ENCODE measurements around the gene ASTN2.

The ASTN2 gene

DNA sequence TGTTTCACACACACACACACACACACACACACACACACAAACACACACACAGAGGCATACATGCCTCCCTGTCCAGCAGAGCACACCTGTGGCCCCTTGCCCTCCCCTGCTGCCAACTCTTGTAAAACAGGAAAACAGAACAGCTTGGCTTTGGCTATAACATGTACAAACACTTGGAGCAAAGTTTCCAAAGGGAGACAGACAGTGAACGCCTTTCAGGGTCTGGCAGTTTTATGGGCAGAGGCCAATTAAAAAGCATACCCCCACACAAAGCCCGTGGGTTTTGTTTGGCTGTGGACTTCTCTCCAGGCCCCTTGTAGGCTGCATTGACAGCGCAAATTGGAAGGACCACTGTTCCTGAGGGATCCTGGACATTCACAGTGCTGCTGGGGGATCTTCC is 995.7 kb downstream of the ASTN2 start:
- no peak overlapping the region for H3K4me3 Mint-ChIP-seq
- H3K9me3 Mint-ChIP-seq, result no peaks in the 10 kb centered on the region
- no peak overlapping the region for H3K27ac Mint-ChIP-seq
- peaks cover 11% of the 10 kb centered on the region for H3K36me3 Mint-ChIP-seq
- H3K4me1 Mint-ChIP-seq, result no peaks in the 10 kb centered on the region
- no peaks in the 10 kb centered on the region for H3K27me3 Mint-ChIP-seq

DNA sequence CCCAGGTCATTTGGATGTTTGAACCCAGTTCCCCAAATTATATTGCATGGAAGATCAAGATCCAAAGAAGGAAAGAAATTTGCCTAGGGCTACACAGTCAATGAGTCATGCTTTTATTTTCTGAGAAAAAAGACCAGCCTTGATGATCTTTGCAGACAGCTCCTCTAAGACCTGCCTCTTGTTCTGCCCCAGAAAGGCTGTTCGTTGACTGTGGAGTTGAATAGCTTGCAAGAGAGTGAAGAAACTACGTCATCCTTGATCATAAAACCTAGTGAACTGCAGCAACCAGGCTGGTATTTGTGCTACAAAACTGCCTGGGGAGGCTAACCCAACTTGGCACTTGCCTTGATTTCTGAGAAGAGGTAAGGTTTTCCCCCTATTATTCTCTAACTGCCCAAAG is 997.4 kb downstream of the ASTN2 start:
- no peak overlapping the region for H3K4me3 Mint-ChIP-seq

DNA sequence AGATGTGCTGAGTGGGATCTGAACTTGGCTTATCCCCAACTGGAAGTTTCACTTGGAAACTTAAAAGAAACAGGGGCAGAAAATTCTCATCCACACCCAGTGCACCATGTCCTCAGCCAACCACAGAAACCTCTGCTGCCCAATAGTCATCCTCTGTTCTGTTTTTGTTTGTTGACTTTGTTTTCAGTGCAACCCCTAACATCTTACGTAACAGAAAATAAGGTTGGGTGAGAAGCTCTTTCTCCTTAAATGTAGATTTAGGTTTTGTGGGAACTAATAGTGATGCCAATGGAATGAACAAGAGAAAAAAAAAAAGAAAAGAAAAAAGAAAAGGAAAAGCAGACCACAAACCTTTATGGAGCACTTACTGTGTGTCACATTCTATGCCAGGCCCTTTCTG is 998.4 kb downstream of the ASTN2 start:
- Mint-ChIP-seq H3K4me1 (no peaks in the 10 kb centered on the region), H3K9me3 (no peaks in the 10 kb centered on the region), H3K27me3 (no peaks in the 10 kb centered on the region), H3K4me3 (no peak overlapping the region), H3K36me3 (peaks cover 11% of the 10 kb centered on the region), H3K27ac (no peak overlapping the region)

More for the DNA sequence above, 997.4 kb downstream of the ASTN2 start:
- Mint-ChIP-seq H3K4me1 (no peaks in the 10 kb centered on the region), H3K27ac (no peak overlapping the region), H3K9me3 (no peaks in the 10 kb centered on the region), H3K36me3 (peaks cover 11% of the 10 kb centered on the region), H3K27me3 (no peaks in the 10 kb centered on the region)

DNA sequence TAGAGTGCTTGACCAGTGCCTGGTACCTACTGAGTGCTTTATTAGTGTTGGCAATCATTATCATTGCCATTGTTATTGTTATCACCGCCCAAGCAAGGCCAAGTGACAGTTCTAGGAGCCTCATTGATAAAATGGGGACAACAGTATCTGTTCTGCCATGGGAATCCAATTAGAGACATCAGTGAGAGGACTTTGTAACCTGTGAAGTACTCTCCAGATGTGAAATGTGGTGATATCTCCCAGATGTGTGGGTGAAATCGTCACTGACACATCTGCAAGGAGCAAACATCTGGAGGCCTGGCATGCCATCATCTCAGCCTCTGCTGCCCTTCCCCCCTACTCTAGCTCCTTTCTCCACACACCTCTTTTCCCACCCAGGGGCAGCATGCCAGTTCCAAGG is 1000.5 kb downstream of the ASTN2 start:
- H3K27ac Mint-ChIP-seq, result no peak overlapping the region
- no peaks in the 10 kb centered on the region for H3K4me1 Mint-ChIP-seq
- H3K27me3 Mint-ChIP-seq, result no peaks in the 10 kb centered on the region
- no peak overlapping the region for H3K4me3 Mint-ChIP-seq
- no peaks in the 10 kb centered on the region for H3K9me3 Mint-ChIP-seq
- H3K36me3 Mint-ChIP-seq, result peaks cover 4% of the 10 kb centered on the region

DNA sequence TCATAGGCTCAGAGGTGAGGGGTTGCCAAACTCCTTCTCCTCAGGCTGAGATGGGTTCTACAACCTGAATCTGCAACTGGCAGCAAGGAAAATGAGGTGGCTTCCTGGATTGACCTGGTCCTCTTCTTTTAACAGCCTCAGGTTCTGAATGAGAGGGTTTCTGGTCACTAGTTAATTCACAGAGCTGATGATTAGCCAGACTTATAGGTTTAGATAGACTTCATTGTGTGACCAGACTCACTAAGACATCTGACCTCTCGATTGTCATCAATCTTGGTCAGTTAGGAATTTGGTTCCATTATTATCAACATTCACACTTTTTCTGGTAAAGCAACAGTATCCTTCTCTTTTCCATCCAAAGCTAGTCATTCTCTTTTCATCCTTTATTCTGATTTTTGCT is 1003.4 kb downstream of the ASTN2 start:
- no peak overlapping the region for H3K4me3 Mint-ChIP-seq
- H3K4me1 Mint-ChIP-seq, result no peaks in the 10 kb centered on the region
- H3K27me3 Mint-ChIP-seq, result no peaks in the 10 kb centered on the region
- H3K9me3 Mint-ChIP-seq, result peaks cover 6% of the 10 kb centered on the region
- H3K27ac Mint-ChIP-seq, result no peak overlapping the region
- H3K36me3 Mint-ChIP-seq, result peaks cover 8% of the 10 kb centered on the region

DNA sequence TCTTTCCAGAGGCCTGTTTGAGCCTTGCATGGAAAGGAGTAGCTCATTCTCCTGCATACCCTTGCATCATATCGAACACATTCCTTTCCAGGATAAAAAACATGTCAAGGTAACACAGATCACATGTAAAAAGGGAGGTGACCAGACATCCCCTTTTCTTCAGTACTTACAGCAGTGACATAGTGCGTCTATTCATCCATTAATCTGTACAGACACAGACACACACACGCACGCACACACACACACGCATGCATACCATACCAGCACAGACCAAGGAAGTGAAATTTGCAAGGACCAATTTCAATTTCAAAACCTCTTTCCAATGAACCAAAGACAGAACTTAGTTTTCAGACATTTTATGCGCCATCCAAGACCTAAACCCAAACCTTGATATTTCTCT is 1005.2 kb downstream of the ASTN2 start:
- Mint-ChIP-seq H3K4me3 (no peak overlapping the region), H3K36me3 (peaks cover 8% of the 10 kb centered on the region), H3K4me1 (no peaks in the 10 kb centered on the region), H3K27me3 (no peaks in the 10 kb centered on the region), H3K9me3 (peaks cover 6% of the 10 kb centered on the region), H3K27ac (no peak overlapping the region)

DNA sequence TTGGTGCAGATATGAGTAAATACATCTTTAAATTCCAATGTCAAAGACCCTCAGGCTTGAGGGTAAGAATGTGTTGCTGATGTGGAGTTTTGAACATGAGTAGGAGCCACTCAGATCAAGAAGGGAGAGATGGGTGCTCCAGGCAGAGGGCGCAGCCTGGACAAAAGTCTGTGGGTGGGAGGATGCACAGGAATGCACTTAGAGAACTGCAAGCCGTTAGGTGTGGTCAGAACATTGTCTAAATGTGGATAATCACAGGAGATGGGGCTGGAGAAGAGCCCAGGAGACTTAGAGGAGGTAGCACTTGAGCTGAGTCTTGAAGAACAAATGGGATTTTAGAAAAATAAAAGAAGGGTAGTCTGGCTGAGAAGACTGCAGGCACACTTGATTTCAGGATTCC is 1005.7 kb downstream of the ASTN2 start:
- Mint-ChIP-seq H3K36me3 (peaks cover 8% of the 10 kb centered on the region), H3K4me1 (no peaks in the 10 kb centered on the region), H3K27ac (no peak overlapping the region), H3K4me3 (no peak overlapping the region), H3K27me3 (no peaks in the 10 kb centered on the region), H3K9me3 (peaks cover 6% of the 10 kb centered on the region)

DNA sequence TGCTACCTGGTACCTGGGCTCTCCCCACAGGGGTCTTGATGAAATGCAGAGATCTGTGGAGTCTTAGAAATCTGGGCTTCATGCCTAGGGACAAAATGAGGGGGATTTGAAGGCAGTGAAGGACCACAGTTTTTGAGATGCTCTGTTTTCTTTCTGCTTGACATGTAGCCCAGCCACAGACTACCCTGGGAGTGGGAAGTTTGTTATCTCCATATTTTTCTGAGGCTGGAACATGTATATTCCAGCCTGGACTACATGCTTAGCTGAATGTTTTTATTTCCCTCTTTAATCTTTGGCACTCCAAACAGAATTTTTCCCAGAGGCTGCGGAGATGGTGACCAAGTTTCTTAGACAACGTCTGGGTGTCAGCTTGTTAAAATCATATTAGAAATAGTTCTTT is 1008.4 kb downstream of the ASTN2 start:
- Mint-ChIP-seq H3K36me3 (peaks cover 8% of the 10 kb centered on the region), H3K4me3 (no peak overlapping the region), H3K4me1 (no peaks in the 10 kb centered on the region), H3K9me3 (peaks cover 6% of the 10 kb centered on the region), H3K27me3 (no peaks in the 10 kb centered on the region), H3K27ac (no peak overlapping the region)

DNA sequence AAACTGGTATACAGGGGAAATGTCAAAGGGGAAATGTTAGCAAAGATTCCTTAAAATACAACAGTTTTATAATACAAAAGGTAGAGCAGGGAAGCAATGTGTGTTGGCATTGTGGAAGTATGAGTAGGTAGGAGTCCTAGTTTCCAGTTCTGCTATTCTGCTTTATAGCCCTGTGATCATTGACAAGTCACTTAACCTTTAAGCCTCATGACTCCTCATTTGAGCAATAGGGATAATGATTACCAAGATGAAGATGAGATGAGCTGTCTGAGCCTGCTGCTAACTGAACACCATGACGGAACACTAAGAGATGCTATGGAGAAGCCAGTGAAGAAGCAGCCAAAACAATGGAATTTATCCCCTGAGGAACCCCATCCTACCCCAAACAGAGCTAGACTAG is 1009.5 kb downstream of the ASTN2 start:
- Mint-ChIP-seq H3K27me3 (no peaks in the 10 kb centered on the region), H3K9me3 (peaks cover 6% of the 10 kb centered on the region), H3K27ac (no peak overlapping the region), H3K4me3 (no peak overlapping the region), H3K4me1 (no peaks in the 10 kb centered on the region), H3K36me3 (peaks cover 8% of the 10 kb centered on the region)

DNA sequence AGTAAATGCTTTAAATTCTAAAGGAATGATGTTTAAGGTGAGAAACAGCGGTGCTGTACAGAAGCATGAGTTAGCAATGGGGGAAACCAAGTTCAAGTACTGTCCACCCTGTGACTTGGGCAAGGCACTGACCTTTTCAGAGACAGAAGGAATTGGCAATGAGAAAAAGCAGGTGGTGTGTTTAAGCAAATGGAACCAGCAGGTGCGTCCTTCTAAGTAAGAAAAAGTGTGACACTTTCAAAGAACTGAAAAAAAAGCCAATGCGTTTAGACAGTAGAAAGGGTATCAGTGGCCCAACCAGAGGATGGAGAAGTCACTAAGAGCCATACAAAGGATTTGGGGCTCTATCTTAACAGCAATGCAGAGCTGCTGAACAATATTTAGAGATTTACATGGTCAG is 1010.6 kb downstream of the ASTN2 start:
- H3K27me3 Mint-ChIP-seq, result no peaks in the 10 kb centered on the region
- peaks cover 8% of the 10 kb centered on the region for H3K36me3 Mint-ChIP-seq

DNA sequence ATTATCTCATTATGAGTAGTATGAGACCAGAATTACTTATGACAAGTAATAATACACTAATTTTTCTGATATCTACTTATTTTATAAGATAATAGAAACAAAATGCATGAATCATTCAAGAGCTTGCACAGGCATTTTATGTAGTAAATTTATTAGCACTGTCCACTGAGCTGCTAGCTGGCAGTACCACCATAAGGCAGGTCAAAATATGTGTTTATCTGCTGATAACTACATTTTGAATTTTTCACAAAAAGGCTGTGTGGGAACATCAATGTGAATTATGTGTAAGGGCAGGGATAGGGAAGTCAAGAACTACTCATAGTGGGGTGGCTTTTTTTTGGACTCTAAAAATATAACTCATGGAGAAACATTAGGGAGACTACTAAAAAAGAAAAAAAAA is 1011.7 kb downstream of the ASTN2 start:
- no peaks in the 10 kb centered on the region for H3K4me1 Mint-ChIP-seq
- peaks cover 6% of the 10 kb centered on the region for H3K9me3 Mint-ChIP-seq
- H3K36me3 Mint-ChIP-seq, result peaks cover 5% of the 10 kb centered on the region
- no peak overlapping the region for H3K4me3 Mint-ChIP-seq
- no peak overlapping the region for H3K27ac Mint-ChIP-seq
- H3K27me3 Mint-ChIP-seq, result no peaks in the 10 kb centered on the region

More for the DNA sequence above, 1010.6 kb downstream of the ASTN2 start:
- H3K4me1 Mint-ChIP-seq, result no peaks in the 10 kb centered on the region
- no peak overlapping the region for H3K4me3 Mint-ChIP-seq
- H3K27ac Mint-ChIP-seq, result no peak overlapping the region
- peaks cover 6% of the 10 kb centered on the region for H3K9me3 Mint-ChIP-seq

DNA sequence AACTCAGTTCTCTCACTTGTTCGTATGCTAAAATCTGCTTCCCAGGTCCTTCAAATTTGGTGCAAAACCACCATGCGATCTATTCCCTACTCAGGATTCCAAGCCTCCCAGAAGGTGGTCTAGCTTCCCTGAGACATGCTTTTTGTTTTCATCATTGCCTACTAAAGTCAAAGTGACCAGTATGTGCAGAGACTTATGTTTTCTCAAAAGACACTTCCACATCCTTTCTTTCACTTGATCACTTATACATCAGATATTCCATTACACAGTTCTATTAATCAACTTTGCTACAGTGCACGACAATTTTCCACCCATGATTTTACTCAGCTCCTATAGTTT is 1019.2 kb downstream of the ASTN2 start:
- no peaks in the 10 kb centered on the region for H3K9me3 Mint-ChIP-seq
- peaks cover 12% of the 10 kb centered on the region for H3K36me3 Mint-ChIP-seq
- H3K27ac Mint-ChIP-seq, result no peak overlapping the region
- no peaks in the 10 kb centered on the region for H3K4me1 Mint-ChIP-seq
- no peaks in the 10 kb centered on the region for H3K27me3 Mint-ChIP-seq
- no peak overlapping the region for H3K4me3 Mint-ChIP-seq

DNA sequence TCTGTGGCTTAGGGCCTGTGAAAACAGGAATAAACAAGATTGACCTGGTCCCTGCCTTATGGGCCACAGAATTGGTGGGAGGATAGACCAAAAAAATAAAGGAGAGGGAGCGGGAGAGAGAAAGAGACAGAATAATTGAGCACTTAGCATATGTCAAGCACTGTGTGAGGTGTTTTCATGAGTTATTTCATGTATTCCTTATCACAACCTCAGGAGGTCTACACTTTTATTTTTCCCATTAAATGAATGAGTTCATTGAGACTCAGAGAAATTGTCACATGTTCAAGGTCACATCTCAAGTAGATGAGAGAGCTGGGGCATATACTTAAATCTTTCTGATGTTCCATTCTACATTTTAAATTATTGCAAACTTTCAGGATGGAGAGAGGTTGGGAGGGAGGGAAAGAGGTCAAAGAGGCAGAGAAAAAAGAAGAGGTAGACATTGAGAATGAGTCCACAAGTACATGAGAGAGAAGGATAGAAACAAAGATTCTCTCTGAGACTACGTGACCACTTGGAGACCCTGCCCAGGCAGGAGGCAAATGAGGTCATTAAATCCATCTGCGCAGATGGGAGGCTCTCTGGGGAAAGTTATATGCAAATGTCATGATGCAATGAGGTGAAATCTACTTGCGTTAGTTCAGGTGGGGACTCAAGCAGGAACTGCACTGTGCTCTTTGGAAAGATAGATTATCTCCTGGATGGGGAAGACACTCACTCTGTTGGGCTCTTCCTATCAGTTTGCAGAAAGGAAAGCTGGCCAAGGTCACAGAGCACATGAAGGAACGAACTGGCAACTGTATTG is 1019.8 kb downstream of the ASTN2 start:
- no peak overlapping the region for H3K4me3 Mint-ChIP-seq
- H3K27ac Mint-ChIP-seq, result no peak overlapping the region
- H3K4me1 Mint-ChIP-seq, result no peaks in the 10 kb centered on the region
- H3K27me3 Mint-ChIP-seq, result no peaks in the 10 kb centered on the region
- peaks cover 12% of the 10 kb centered on the region for H3K36me3 Mint-ChIP-seq
- H3K9me3 Mint-ChIP-seq, result no peaks in the 10 kb centered on the region

DNA sequence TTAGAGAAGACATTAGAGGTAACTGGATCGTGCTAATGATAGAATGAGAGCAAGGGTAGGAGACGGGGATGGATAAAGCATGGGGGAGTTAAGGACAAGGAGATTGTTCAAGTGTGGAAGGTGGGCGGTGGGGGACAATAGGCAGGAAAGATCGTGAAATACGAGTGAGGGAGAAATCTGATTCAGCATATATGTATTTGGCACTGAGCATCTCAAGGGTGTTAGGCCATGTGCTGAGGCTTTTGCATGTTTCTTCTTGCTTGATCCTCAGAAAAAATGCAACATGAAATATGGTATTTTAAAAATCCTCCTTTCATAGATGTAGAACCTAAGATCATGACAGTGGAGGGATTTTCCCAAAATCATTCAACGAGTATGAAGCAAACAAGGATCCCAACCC is 1020.8 kb downstream of the ASTN2 start:
- H3K4me3 Mint-ChIP-seq, result no peak overlapping the region
- no peaks in the 10 kb centered on the region for H3K4me1 Mint-ChIP-seq
- no peaks in the 10 kb centered on the region for H3K9me3 Mint-ChIP-seq
- H3K27ac Mint-ChIP-seq, result no peak overlapping the region
- H3K36me3 Mint-ChIP-seq, result peaks cover 13% of the 10 kb centered on the region
- no peaks in the 10 kb centered on the region for H3K27me3 Mint-ChIP-seq

DNA sequence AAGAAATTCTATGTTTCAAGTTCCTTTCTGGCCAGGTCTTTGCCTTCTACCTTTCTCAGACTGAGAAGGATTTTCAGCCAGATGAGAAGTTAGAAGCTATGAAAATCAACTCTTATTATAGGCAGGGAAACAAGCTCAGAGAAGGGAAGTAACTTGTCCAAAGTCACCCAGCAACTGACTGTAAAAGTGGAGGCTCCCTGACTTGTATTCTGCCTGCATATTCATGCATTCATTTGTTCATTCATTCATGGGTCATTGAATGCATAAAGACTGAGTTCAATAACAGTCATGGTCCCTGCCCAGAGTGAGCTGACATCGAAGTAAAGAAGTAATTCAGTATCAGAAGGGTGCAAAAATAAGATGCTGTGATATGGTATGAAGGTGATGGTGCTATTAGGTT is 1021.7 kb downstream of the ASTN2 start:
- Mint-ChIP-seq H3K36me3 (peaks cover 11% of the 10 kb centered on the region), H3K27ac (no peak overlapping the region), H3K4me3 (no peak overlapping the region), H3K27me3 (no peaks in the 10 kb centered on the region), H3K9me3 (no peaks in the 10 kb centered on the region), H3K4me1 (no peaks in the 10 kb centered on the region)

DNA sequence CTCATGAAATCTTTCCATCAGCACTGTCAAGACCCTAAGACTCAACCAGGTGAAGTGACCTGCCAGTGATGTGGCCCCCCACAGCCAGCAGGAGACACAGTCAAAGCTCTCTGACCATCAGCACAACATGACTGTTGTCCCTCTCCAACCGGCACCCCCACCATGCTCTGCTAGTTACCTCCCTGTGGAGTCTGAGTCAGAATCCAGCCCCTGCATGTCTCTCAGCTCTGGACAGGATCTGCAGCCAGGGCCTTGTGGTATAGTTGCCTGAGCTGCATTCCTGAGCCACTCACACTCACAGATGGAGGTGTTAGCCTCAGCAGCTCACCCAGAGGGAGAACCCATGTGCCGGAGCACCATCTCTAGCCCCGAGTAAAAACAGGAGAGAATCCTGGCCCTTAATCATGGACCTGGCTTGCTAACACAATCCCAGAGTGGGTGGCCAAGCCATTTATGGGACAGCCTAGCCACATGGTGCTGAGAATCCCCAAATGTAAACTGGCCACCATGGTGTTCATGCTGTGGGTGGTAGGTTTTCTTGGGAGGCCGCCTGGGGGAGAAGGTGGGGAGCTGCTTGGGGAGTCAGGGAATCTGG is 1023.5 kb downstream of the ASTN2 start:
- no peaks in the 10 kb centered on the region for H3K4me1 Mint-ChIP-seq
- peaks cover 11% of the 10 kb centered on the region for H3K36me3 Mint-ChIP-seq
- H3K27me3 Mint-ChIP-seq, result no peaks in the 10 kb centered on the region
- H3K27ac Mint-ChIP-seq, result no peak overlapping the region
- H3K4me3 Mint-ChIP-seq, result no peak overlapping the region
- H3K9me3 Mint-ChIP-seq, result no peaks in the 10 kb centered on the region

All from activated naive CD4-positive, alpha-beta T cell treated with anti-CD3 and anti-CD28 coated beads, Interleukin-2, amount 50 U/mL, for 24 hours (primary cell).